DND-41 (cell line): ENCODE results near the gene POLA1.

ENCODE experiments used
- CTCF ChIP-seq: IDR thresholded peaks from 2 replicates; pipeline ENCODE4 v1.5.1; 2012; ENCODE audit warnings: borderline replicate concordance, low read length, moderate library complexity, mild to moderate bottlenecking; ENCODE audit not compliant: poor library complexity, severe bottlenecking; ENCODE audit errors: extremely low read depth
- EZH2 ChIP-seq: IDR thresholded peaks from 3 replicates; pipeline ENCODE4 v1.6.1; 2012; ENCODE audit warnings: borderline replicate concordance, low read depth, mild to moderate bottlenecking, moderate library complexity, low read length, inconsistent platforms; ENCODE audit not compliant: severe bottlenecking

- TF ChIP-seq CTCF (peak; percentile 25), EZH2 (no peak)
These were observed at the start of gene POLA1 for GRCh38 chrX:24693453-24694202.
